Suprapubic skin (tissue), 4 donors: ENCODE measurements around the gene CIAO2B. TPM values are rescaled to one million over a fixed set of nuclear protein-coding genes. Genes with fewer than 3 reads are reported as not detected.
"Not testable (repeated sequence)": the region's sequence is repeated elsewhere in the genome, so short reads cannot be mapped to it uniquely, and the experiment has no call there.

ENCODE experiments used
- DNase-seq, 2 donors: peaks; one replicate each; pipeline ENCODE4 v3.0.0-alpha.2; 2019; ENCODE audit warnings: low spot score in 2 of 2
- H3K27ac ChIP-seq: fragments of 200-600 bp; sonication (generic); one replicate; pipeline ENCODE4 v1.5.1; 2019
- H3K27me3 ChIP-seq: fragments of 200-600 bp; sonication (generic); one replicate; pipeline ENCODE4 v1.5.1; 2019
- H3K36me3 ChIP-seq: fragments of 200-600 bp; sonication (generic); one replicate; pipeline ENCODE4 v1.5.1; 2019
- H3K4me1 ChIP-seq: fragments of 200-600 bp; sonication (generic); one replicate; pipeline ENCODE4 v1.5.1; 2019
- H3K4me3 ChIP-seq: fragments of 200-600 bp; sonication (generic); one replicate; pipeline ENCODE4 v1.5.1; 2019; ENCODE audit warnings: mild to moderate bottlenecking
- H3K9me3 ChIP-seq: fragments of 200-600 bp; sonication (generic); one replicate; pipeline ENCODE4 v1.5.1; 2019
- EP300 ChIP-seq: sonication (generic); formaldehyde crosslinking; IDR thresholded peaks from one replicate; pipeline ENCODE4 v1.6.1; 2017; ENCODE audit warnings: antibody characterized with exemption
- POLR2A ChIP-seq, 2 donors: fragments of 450-650 bp; IDR thresholded peaks; one replicate each; pipeline ENCODE4 v1.6.1; 2017; ENCODE audit warnings: antibody characterized with exemption in 2 of 2, mild to moderate bottlenecking in 2 of 2, moderate library complexity in 2 of 2
- POLR2AphosphoS5 ChIP-seq, 3 donors: sonication (generic); formaldehyde crosslinking; IDR thresholded peaks; one replicate each; pipeline ENCODE4 v1.6.1; 2017; ENCODE audit warnings: antibody characterized with exemption in 3 of 3
- WGBS: methylation state at CpG from one replicate; pipeline ENCODE4 v1.1.5; 2018; 5-methylcytosine and 5-hydroxymethylcytosine counted together
- total RNA-seq, 4 donors: library from RNA; depleted of rRNA; stranded (reverse); fragments of >200 nt; gene quantifications; one replicate each; pipeline ENCODE4 v1.1.0, GENCODE V29; 2016
- TF ChIP-seq, protein P1 (sequence below), 2 donors: fragments of 200-600 bp in 1 of 2; fragments of 450-650 bp in 1 of 2; sonication (generic) in 1 of 2; IDR thresholded peaks; one replicate each; pipeline ENCODE4 v1.5.1; 2016 to 2019; ENCODE audit warnings: antibody characterized with exemption in 2 of 2, mild to moderate bottlenecking in 1 of 2, moderate library complexity in 1 of 2

CIAO2B gene
- total RNA-seq, 4 donors from 2014 or later: 34.4 to 69.0 (median 45.0) TPM

DNA sequence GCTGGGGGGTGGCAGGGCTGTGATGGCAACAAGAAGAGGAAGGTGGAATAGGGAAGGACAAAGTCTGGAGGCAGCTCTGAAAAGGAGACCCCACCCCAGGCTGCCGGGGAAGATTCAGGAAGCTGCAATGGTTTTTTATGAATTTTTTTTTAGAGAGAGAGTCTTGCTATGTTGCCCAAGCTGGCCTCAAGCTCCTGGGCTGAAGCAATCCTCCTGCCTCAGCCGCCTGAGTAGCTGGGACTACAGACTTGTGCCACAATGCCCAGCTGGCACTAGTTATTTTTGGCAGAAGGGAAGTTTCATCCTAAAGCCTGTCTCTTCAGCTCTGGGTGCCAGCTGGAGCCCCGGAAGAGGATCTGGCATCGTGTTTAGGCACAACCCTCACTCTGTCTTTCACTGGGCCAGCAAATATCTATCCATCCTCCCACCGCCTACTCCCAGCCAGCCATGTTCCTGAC lies 25.5 kb upstream of the CIAO2B start:
- H3K36me3 ChIP-seq: no peaks in the 10 kb centered on the region
- TF ChIP-seq, protein P1, sequence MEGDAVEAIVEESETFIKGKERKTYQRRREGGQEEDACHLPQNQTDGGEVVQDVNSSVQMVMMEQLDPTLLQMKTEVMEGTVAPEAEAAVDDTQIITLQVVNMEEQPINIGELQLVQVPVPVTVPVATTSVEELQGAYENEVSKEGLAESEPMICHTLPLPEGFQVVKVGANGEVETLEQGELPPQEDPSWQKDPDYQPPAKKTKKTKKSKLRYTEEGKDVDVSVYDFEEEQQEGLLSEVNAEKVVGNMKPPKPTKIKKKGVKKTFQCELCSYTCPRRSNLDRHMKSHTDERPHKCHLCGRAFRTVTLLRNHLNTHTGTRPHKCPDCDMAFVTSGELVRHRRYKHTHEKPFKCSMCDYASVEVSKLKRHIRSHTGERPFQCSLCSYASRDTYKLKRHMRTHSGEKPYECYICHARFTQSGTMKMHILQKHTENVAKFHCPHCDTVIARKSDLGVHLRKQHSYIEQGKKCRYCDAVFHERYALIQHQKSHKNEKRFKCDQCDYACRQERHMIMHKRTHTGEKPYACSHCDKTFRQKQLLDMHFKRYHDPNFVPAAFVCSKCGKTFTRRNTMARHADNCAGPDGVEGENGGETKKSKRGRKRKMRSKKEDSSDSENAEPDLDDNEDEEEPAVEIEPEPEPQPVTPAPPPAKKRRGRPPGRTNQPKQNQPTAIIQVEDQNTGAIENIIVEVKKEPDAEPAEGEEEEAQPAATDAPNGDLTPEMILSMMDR (IDR thresholded peaks at IDR 0.05): no peak
- TF ChIP-seq EP300 (no peak), POLR2AphosphoS5 (IDR thresholded peaks at IDR 0.05) (no peak), POLR2A (IDR thresholded peaks at IDR 0.05) (no peak)
- DNase-seq: no peak
- H3K4me1 ChIP-seq: peaks cover 38% of the 10 kb centered on the region
- H3K27ac ChIP-seq: no peak overlapping the region
- WGBS: 40% methylated on average over 5 of the region's 5 CpGs
- H3K27me3 ChIP-seq: no peaks in the 10 kb centered on the region
- no peaks in the 10 kb centered on the region for H3K9me3 ChIP-seq
- H3K4me3 ChIP-seq: no peak overlapping the region

DNA sequence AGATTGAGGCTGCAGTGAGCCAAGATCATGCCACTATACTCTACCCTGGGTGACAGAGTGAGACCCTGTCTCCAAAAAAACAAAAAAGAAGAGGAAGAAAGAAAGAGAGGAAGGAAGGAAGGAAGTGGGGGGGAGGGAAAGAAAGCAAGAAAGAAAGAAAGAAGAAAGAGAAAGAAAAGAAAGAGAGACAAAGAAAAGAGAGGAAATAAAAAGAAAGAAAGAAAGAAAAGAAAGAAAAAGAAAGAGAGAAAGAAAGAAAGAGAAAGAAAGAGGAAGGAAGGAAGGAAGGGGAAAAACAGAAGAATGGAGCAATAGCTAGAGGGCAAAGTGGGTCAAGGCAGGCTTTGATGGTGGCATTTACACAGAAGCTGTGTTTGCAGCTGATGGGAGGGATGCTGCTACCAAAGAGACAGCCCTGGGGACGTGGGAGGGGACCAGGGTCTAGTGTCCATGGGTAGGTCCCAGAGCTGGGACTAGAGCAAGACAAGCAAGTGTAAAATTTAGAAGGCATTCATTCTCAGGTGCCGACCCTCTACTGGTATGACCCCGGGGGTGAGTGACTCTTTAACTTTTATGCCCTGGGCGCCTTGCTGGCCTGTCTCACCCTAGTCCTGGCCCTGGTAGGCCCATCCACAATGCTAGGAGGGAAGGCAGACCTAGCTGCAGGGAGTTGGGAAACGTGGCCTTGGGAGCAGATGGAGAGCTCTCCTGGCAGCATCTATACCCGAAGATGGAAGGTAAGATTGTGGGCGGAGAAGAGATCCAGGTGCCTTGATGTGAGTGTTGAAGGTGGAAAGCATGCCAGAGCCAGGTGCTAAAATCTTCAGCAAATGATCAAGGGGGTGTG lies 24.9 kb upstream of the CIAO2B start:
- H3K9me3 ChIP-seq: no peaks in the 10 kb centered on the region

GRCh38 chr16:66956154-66956457 lies 21.9 kb upstream of the CIAO2B start:
- DNase-seq, H3K36me3 ChIP-seq: not testable (repeated sequence)
- peaks cover 17% of the 10 kb centered on the region for H3K4me1 ChIP-seq

More for the DNA sequence above, 24.9 kb upstream of the CIAO2B start:
- H3K27ac ChIP-seq: no peak overlapping the region
- TF ChIP-seq POLR2A (IDR thresholded peaks at IDR 0.05) (no peak), POLR2AphosphoS5 (IDR thresholded peaks at IDR 0.05) (no peak), EP300 (no peak)
- H3K4me1 ChIP-seq: peaks cover 38% of the 10 kb centered on the region
- no peaks in the 10 kb centered on the region for H3K27me3 ChIP-seq
- no peak for DNase-seq
- 56% methylated on average over 7 of the region's 7 CpGs for WGBS
- H3K36me3 ChIP-seq: no peaks in the 10 kb centered on the region
- no peak overlapping the region for H3K4me3 ChIP-seq

DNA sequence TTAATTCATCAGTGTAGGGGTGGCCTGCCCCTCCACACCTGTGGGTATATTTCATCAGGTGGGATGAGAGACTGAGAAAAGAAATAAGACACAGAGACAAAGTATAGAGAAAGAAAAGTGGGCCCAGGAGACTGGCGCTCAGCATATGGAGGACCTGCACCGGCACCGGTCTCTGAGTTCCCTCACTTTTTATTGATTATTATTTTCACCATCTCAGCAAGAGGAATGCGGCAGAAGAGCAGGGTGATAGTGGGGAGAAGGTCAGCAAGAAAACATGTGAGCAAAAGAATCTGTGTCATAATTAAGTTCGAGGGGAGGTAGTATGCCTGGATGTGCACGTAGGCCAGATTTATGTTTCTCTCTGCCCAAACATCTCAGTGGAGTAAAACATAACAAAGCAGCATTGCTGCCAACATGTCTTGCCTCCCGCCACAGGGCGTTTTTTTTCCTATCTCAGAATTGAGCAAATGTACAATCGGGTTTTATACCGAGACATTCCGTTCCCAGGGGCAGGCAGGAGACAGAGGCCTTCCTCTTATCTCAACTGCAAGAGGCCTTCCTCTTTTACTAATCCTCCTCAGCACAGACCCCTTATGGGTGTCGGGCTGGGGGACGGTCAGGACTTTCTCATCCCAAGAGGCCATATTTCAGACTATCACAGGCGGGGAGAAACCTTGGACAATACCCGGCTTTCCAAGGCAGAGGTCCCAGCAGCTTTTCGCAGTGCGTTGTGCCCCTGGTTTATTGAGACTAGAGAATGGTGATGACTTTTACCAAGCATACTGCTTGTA lies 21.4 kb upstream of the CIAO2B start:
- WGBS: 76% methylated on average over 17 of the region's 17 CpGs
- not testable (repeated sequence) for H3K9me3 ChIP-seq, H3K4me3 ChIP-seq, H3K27ac ChIP-seq, H3K27me3 ChIP-seq, DNase-seq, H3K36me3 ChIP-seq
- H3K4me1 ChIP-seq: peaks cover 14% of the 10 kb centered on the region

More at GRCh38 chr16:66956154-66956457, 21.9 kb upstream of the CIAO2B start:
- H3K27ac ChIP-seq, H3K27me3 ChIP-seq, H3K9me3 ChIP-seq, H3K4me3 ChIP-seq: not testable (repeated sequence)
- WGBS: 92% methylated on average over 1 of the region's 1 CpG

- H3K27me3 ChIP-seq: peaks cover under 1% of the 10 kb centered on the region
- TF ChIP-seq POLR2AphosphoS5 (IDR thresholded peaks at IDR 0.05): no peak
- TF ChIP-seq EP300: no peak
- TF ChIP-seq POLR2A (IDR thresholded peaks at IDR 0.05): no peak
- TF ChIP-seq, protein P1 (IDR thresholded peaks at IDR 0.05): peak; percentile 44 to 70
- 12% methylated on average over 8 of the region's 8 CpGs for WGBS
Observed at GRCh38 chr16:66954097-66954659, 20.0 kb upstream of the CIAO2B start.

GRCh38 chr16:66953462-66954096 lies 19.4 kb upstream of the CIAO2B start:
- H3K4me1 ChIP-seq: peaks cover 7% of the 10 kb centered on the region
- no peaks in the 10 kb centered on the region for H3K36me3 ChIP-seq
- TF ChIP-seq, protein P1 (IDR thresholded peaks at IDR 0.05): no peak
- no peak for TF ChIP-seq POLR2AphosphoS5 (IDR thresholded peaks at IDR 0.05)
- no peak for TF ChIP-seq EP300
- no peak for TF ChIP-seq POLR2A (IDR thresholded peaks at IDR 0.05)
- H3K4me3 ChIP-seq: no peak overlapping the region
- H3K27me3 ChIP-seq: peaks cover 3% of the 10 kb centered on the region
- no peak for DNase-seq
- H3K9me3 ChIP-seq: no peaks in the 10 kb centered on the region
- no peak overlapping the region for H3K27ac ChIP-seq
- WGBS: 90% methylated on average over 10 of the region's 10 CpGs

More at GRCh38 chr16:66954097-66954659, 20.0 kb upstream of the CIAO2B start:
- DNase-seq: no peak
- Histone ChIP-seq H3K27ac (no peak overlapping the region), H3K36me3 (no peaks in the 10 kb centered on the region), H3K4me1 (peaks cover 5% of the 10 kb centered on the region), H3K9me3 (no peaks in the 10 kb centered on the region), H3K4me3 (no peak overlapping the region)
